ENCODE measurements around the gene ADAMTSL1. TPM values are rescaled to one million over a fixed set of nuclear protein-coding genes. Genes with fewer than 3 reads are reported as not detected.

The ADAMTSL1 gene
- polyA plus RNA-seq, 1 experiment: 17.2 TPM

GRCh38 chr9:18673179-18673578 is 199.2 kb downstream of the ADAMTSL1 start:
- CTCF ChIA-PET: no interaction called here
- Histone ChIP-seq H3K27me3 (ENCODE audit: control insufficient read depth, insufficient read depth, low read length) (no peaks in the 10 kb centered on the region; the same call in 1 of the 2 replicates), H3K36me3 (ENCODE audit: control insufficient read depth, insufficient read depth, low read length) (no peaks in the 10 kb centered on the region), H3K4me3 (ENCODE audit: low read depth, low read length) (no peak overlapping the region)
- DNase-seq (ENCODE audit: low read depth): no peak
- POLR2A ChIA-PET: no interaction called here
- no peak for TF ChIP-seq CTCF (IDR thresholded peaks at IDR 0.05; ENCODE audit: insufficient read depth, low read depth, low read length)

DNA sequence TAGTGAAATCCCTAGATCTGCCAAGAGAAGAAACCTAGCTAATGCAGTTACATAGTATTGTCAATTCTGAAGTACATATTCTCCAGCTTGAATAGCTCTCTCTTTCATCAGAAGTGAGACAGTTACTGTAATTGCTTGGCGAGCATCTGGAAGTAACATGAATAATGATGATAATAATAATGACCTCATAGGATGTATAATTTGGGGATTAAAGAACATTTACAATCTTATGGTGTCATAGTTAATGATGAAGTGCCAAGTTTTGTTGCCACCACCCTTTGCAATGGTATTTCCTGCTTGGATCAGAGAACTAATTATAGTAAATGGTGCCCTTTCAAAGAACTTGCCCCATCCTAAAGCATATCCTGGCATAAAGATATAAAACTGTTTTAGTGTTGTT is 201.4 kb downstream of the ADAMTSL1 start:
- H3K36me3 ChIP-seq (ENCODE audit: control insufficient read depth, insufficient read depth, low read length): no peaks in the 10 kb centered on the region
- CTCF ChIA-PET: no interaction called here
- H3K27me3 ChIP-seq (ENCODE audit: control insufficient read depth, insufficient read depth, low read length): no peaks in the 10 kb centered on the region; the same call in 1 of the 2 replicates
- DNase-seq (ENCODE audit: low read depth): no peak
- no peak for TF ChIP-seq CTCF (IDR thresholded peaks at IDR 0.05; ENCODE audit: insufficient read depth, low read depth, low read length)
- no peak overlapping the region for H3K4me3 ChIP-seq (ENCODE audit: low read depth, low read length)
- POLR2A ChIA-PET: no interaction called here

DNA sequence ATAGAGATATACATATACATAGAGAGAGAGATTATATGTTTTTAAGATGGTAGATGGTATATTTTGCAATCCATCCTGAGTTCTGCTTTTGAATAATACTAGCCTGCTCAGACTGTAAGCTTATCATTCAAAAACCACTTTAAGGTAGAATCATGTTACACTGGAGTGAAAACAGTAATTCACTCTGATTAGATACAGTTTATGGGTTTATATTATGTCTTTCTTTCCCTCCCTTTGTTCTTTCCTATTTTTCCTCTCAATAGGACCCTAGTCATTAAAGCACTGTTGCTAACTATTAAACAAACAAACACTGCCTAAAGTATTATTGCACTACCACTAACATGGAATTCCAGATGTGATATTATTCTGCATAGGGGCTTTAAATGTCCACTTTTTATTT is 202.0 kb downstream of the ADAMTSL1 start:
- CTCF ChIA-PET: no interaction called here
- Histone ChIP-seq H3K27me3 (ENCODE audit: control insufficient read depth, insufficient read depth, low read length) (no peaks in the 10 kb centered on the region), H3K36me3 (ENCODE audit: control insufficient read depth, insufficient read depth, low read length) (no peaks in the 10 kb centered on the region), H3K4me3 (ENCODE audit: low read depth, low read length) (no peak overlapping the region)
- POLR2A ChIA-PET: no interaction called here
- TF ChIP-seq CTCF (IDR thresholded peaks at IDR 0.05; ENCODE audit: insufficient read depth, low read depth, low read length): no peak
- no peak for DNase-seq (ENCODE audit: low read depth)

DNA sequence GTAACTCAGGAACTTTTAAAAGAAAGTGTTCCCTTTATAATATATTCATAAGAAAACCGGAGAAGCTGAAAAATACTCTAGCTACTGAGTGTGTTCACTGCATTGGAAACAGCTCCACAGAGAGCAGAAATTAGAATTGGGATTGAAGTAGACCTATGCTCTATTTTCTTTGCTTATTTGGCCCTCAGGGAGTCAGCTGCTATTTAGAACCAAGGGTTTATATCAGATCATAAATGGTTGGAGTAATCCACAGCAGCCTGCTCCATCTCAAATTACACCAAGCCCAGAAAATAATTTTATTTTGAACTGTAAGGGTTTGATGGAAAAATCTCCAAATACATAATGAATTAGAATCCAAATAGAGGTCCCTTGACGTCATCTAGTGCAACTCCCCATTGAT is 202.6 kb downstream of the ADAMTSL1 start:
- no peaks in the 10 kb centered on the region for H3K27me3 ChIP-seq (ENCODE audit: control insufficient read depth, insufficient read depth, low read length)
- H3K4me3 ChIP-seq (ENCODE audit: low read depth, low read length): no peak overlapping the region
- no peaks in the 10 kb centered on the region for H3K36me3 ChIP-seq (ENCODE audit: control insufficient read depth, insufficient read depth, low read length)
- CTCF ChIA-PET: no interaction called here
- no peak for TF ChIP-seq CTCF (IDR thresholded peaks at IDR 0.05; ENCODE audit: insufficient read depth, low read depth, low read length)
- no peak for DNase-seq (ENCODE audit: low read depth)
- POLR2A ChIA-PET: interaction anchor here (0.6 kb wide), 1 partner anchor 437 kb away, joined by 18 read pairs; no protein-coding TSS in a partner anchor

DNA sequence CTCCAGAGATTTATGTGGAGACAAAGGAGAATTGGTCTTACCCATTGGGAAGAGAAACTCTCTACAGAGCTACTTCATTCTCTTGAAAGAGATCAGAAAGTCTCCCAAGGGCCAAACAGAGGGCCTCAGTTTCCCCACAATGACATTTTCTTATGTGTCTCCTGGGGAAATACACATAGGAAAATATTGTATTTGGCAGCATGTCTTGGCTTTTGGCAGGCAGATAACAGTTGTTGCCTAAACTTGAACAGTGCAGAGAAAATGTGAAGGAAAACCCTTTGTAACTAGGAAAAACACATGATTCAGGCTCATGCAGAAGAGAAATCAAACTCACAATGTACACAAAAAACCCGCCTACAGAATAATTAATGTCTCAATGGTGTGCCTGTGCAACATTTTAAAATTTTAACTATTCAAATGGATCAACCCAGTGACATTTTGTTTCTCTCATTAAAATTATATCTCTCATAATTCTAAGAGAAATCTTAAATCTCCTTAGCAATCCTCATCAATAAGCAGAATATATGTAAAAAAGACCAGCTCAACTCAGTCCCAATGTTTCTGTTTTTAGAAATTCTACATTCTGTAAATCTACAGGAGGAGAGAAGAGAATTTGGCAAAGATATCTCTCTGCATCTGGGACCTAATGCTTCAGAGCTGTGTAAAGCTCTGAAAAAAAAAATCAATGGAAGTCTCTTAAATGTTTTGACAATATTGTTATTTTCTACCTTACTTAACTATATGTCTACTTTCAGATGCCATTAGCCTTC is 205.1 kb downstream of the ADAMTSL1 start:
- no peak for DNase-seq (ENCODE audit: low read depth)
- no peak overlapping the region for H3K4me3 ChIP-seq (ENCODE audit: low read depth, low read length)
- POLR2A ChIA-PET: no interaction called here
- TF ChIP-seq CTCF (IDR thresholded peaks at IDR 0.05; ENCODE audit: insufficient read depth, low read depth, low read length): no peak
- no peaks in the 10 kb centered on the region for H3K36me3 ChIP-seq (ENCODE audit: control insufficient read depth, insufficient read depth, low read length)
- no peaks in the 10 kb centered on the region for H3K27me3 ChIP-seq (ENCODE audit: control insufficient read depth, insufficient read depth, low read length)
- CTCF ChIA-PET: no interaction called here
